ENCODE data around the gene PDZK1IP1.

PDZK1IP1 gene

DNA sequence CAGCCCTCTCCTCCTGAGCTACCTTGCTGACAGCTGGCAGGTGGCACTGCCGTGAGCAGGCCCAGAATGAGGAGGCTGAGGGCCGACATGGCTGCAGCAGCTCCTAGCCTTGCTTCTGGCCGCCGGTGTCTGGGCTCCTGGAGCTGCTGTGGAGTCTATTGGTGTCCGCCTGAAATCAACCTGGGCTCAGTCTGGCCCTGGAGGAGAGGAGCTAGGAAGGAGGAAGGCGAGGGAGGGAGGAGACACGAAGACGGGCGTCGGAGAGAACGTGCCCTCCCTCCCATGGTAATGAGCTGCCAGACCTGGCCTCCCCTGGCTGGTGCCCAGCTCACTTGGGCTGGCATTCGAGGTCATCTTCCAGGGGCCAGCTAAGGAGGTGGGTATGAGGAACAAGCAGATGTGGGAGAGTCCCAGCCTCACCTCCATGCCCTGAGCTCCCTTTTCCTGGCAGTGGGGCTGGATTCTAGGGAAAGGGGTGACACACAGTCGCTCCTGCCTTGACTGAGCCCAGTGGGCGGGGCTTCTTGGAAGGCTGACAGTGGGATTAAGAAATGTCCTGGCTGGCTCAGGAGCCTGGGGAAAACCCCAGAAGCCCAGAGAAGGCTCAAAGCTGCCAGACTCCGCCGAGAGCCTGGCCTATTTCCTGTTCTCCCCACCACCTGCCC lies at the start of gene PDZK1IP1:
Gene PDZK1IP1, minus strand, starts transcription at position 193 of the 665 bp plus-strand sequence. Its CDS starts 104 bp downstream, at position 89.
- no peak for DNase-seq

- no peak for DNase-seq
Observed at GRCh38 chr1:47238935-47239592, 49.2 kb upstream of the PDZK1IP1 start.

DNA sequence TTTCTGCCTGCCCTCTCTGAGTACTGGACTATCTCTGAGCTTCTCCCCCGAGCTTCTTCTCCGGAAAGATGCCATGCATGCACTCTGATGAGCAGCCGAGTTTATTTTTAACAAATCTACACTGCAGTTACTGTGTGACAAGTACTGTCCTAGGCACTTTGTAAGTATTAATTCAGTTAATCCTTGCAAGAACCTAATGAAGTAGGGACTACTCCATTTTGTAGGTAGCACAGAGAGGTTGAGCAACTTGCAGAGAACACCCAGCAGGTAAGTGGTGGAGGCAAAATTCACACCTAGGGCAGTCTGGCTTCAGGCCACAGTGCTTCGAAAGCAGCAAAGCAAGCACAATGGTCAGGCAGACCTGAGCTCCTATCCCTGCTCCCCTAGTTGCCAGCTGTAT lies 46.0 kb upstream of the PDZK1IP1 start:
- DNase-seq, result no peak

DNA sequence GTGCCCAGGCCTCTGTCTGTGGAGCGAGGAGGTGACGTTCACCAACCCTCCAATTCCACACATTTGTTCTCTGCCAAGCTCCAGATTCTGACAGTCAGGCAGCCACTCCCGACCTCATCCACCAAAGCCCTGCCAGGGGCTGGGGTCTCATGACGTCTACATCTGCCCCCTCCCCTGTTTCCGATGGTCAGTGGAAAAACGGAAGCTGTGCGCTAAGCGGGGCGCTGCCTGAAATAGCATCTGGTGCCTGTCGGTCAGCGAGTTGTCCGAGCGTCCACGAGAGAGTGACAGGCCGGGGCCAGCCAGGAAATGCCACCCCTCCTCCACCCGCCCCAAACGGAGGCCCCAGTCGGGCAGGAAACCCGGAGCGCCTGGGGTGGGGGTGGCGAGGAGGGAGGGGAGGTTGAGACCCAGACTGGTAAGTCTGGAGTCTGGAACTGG lies 45.4 kb upstream of the PDZK1IP1 start:
- DNase-seq, result no peak

DNA sequence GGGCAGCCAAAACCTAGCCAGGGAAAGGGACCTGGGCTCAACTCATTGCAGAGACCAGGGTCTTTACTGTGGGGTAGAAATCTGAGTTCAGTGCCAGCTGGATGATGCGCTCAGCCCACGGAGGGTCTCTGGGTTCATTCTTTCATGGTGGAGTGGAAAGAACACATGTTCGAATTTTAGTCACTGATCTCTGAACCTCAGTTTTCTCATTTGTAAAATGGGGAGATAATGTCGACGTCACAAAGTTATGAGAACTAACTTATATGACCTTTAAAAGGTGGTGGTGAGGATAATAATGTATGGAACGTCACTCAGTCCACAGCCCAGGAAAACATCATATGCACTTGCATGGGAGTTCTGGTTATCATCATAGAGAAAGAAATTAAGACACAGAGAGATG lies 43.4 kb upstream of the PDZK1IP1 start:
- DNase-seq, result no peak

DNA sequence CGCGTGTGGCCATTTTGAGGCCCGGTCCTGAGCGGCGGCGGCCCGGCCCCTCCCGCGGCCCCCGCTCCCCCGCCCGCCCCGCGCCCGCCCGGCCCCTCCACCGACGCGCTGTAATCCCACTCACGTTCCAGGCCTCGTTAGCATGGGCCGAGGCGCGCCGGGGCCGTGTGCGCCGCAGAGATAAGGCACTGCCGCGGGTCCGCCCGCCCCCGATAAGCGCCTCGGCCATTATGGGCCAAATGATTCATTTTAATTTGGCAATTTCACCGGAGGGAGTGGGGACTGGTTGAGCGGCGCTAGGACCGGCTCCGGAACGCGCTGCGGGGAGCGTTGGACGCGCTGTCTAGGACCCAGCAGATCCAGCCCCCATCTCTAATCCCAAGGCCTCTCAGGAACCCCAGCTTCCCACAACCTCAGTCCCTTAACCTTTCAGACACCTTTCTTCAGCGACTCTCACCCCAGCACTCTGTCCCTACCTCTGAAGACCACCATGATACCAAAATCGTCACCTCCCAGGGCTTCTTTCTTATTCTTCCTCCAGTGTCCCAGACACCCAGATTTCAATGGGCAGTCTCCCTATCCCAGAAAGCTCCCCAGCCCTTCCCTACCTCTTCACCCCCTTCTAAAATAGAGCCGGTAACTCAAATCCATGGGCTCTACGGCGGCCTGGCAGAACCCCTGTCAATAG lies 42.5 kb upstream of the PDZK1IP1 start, which contains the start of gene TAL1:
Gene TAL1, minus strand, starts transcription at position 39 of the 688 bp plus-strand sequence. CDS start 6,337 bp downstream, outside the sequence.
- DNase-seq, result no peak

- DNase-seq, result peak; percentile 65
Observed at GRCh38 chr1:47231301-47232186, 41.7 kb upstream of the PDZK1IP1 start.

GRCh38 chr1:47230692-47231300 lies 41.0 kb upstream of the PDZK1IP1 start:
- DNase-seq, result no peak

GRCh38 chr1:47229886-47230691 lies 40.3 kb upstream of the PDZK1IP1 start:
- no peak for DNase-seq

- DNase-seq, result no peak
Observed at GRCh38 chr1:47229031-47229885, 39.4 kb upstream of the PDZK1IP1 start.

DNA sequence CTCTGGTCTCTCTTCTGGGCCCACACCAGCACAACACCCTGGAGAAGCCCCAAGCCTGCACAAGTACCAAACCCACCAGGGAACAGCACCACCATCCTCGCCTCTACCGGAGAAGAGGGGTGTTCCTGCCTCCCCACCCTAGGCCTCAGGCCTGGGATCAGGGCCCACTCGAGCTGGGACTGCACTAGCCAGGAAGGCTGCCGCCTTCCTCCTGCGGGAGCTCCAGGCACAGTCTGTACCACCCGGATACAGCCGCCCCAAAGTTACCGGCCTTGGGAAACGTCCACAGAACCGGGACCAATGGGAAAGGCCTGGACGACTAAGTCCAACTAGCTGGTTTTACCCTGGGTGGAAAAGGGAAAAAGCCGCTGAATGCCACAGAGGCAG lies 38.8 kb upstream of the PDZK1IP1 start:
- no peak for DNase-seq

DNA sequence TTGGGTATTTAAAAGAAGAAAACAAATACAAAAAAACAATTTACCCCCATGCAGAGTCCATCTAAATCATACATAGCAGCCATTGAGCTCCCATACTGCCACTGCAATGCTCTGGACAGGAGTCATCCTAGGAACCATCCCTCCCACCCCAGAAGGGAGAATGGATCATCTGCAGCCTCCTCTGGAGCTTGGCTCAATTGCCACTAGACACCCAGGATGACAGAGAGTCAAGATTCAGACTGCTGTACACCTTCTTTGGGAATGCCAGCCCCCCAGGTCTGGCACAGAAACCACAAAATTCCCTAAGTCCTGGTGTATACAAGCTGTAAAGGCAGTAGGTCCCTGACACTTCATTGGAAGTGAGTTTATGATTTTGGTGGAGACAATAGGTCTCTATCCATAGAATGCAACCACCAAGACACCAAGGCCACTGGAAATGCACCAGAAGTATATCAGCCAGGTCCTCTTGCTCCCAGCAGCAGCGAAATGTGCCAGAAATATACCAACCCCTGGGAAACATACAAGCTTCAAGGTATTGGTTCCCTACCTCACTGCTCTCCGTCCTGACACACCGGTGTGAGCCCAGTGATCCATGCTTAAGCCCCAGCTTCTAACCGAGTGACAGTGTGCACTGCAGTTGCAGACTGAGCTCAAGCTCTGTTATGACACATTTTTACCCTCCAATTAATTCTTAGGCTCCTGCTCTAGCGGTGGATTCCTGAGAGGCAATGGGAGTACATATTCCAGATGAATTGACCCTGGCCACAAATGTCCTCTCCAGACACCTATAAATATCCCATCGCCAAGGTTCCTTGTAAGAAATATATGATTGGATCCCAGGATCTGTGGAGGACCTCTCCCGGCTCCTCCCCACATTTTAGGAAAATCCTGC lies 37.8 kb upstream of the PDZK1IP1 start:
- no peak for DNase-seq

GRCh38 chr1:47226839-47227215 lies 37.0 kb upstream of the PDZK1IP1 start:
- DNase-seq, result no peak

DNA sequence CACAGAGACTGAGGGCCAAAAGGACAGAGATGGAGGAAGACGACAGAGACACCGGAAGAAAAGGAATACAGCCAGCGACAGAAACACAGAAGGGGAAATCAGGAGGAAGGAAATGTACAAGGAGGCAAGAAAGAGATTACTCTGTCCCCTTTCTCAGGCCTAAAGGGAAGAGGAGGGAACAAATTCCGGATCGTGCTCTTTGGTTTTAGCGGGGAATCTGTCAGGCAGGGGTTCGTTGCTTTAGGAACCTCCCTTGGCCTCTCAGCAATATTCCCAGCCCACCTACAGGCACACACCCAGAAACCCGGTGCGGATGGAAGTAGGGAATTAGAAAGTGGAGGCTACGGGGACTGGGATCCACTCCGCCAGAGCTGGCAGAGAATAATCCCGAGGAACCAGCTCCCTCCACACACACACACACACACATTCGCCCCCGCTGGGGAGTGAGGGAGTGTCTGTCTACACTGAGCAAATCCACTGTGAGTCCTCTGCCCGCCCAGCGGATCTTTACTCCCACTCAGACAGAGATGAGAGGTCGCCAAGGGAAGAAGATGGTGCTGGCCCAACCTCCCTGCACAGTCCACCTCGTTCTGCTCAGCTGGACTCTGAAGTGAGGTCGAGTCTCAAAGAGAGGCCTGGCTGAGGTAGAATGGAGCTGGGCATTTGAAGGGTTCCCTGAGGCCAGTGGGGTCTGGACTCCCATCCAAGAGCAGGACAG lies 36.4 kb upstream of the PDZK1IP1 start:
- DNase-seq, result no peak

- DNase-seq, result no peak
Observed at GRCh38 chr1:47225430-47226100, 35.7 kb upstream of the PDZK1IP1 start.

GRCh38 chr1:47224676-47225399 lies 35.0 kb upstream of the PDZK1IP1 start:
- DNase-seq, result no peak

DNA sequence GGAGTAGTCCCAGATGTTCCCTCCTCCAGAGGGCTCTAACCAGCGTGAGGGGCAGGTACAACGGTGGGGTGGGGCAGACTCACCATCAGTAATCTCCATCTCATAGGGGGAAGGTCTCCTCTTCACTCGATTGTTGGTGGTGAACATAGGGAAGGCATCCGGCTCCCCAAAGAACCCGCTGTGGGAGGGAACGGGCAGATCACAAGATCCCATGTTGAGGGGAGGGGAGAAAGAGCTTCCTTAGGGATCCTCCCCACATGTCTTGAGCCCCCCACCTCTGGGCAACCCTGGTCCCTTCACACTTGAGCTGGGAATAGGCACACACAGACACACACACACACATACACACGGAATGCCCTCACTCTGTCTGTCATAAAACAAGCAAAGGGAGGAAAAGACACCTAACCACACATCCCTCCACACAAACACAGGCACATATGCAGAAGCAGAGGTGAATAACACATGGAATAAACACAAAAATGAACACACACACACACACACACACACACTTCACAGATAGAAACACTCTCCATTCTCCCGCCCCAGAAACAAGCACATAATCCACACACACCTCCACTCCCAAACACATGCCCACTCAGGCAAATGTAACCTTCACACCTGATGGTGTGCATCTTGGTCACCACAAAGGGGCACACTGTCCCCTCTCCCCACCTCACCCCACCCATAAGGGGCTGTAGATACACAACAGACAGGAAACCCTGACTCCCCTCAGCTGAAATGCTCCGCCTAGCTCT lies 34.3 kb upstream of the PDZK1IP1 start:
- no peak for DNase-seq

Measured in NCI-H526 treated with DMSO at 0.1 percent for 48 hours (cell line).